ENCODE data around the gene RNASEH2A.

The RNASEH2A gene

GRCh38 chr19:12783291-12783848 lies 23.0 kb upstream of the RNASEH2A start:
- peaks cover 11% of the 10 kb centered on the region for H3K79me2 ChIP-seq (ENCODE audit: control insufficient read depth, insufficient read depth, low read length, poor library complexity)
- peak overlapping the region; percentile 97 for H2BK5ac ChIP-seq (ENCODE audit: low read depth, low read length, poor library complexity)
- no peaks in the 10 kb centered on the region for H3K27me3 ChIP-seq (ENCODE audit: insufficient read depth, low read length)
- peak in 1 of 2 donors; percentile 24 for DNase-seq
- peak overlapping the region; percentile 75 for H3K4me2 ChIP-seq (ENCODE audit: low read length)
- H4K12ac ChIP-seq (ENCODE audit: low read depth, low read length): peak overlapping the region; percentile 28
- H2BK120ac ChIP-seq (ENCODE audit: insufficient read depth, low read length, poor library complexity): peak overlapping the region; percentile 98
- H3K79me1 ChIP-seq (ENCODE audit: low read length): peaks cover 58% of the 10 kb centered on the region
- no CpG with 5 or more reads among the region's 16 CpGs for WGBS (ENCODE audit: extremely low coverage, insufficient coverage, insufficient read length)
- peak overlapping the region; percentile 96 for H3K27ac ChIP-seq (ENCODE audit: low read depth, low read length)
- peak overlapping the region; percentile 100 for H4K91ac ChIP-seq (ENCODE audit: low read depth, low read length)
- H3K9ac ChIP-seq (ENCODE audit: low read length): peak overlapping the region; percentile 11
- H2BK12ac ChIP-seq (ENCODE audit: low read length): peak overlapping the region; percentile 88
- H3K18ac ChIP-seq (ENCODE audit: low read length): peak overlapping the region; percentile 93
- H3K4me1 ChIP-seq (ENCODE audit: control insufficient read depth in 1 of 2, insufficient read depth in 2 of 2, low read length in 2 of 2): peaks cover 47 to 55% of the 10 kb centered on the region in 2 experiments
- H3K14ac ChIP-seq (ENCODE audit: low read length): peak overlapping the region; percentile 96
- peak overlapping the region; percentile 80 for H2AFZ ChIP-seq (ENCODE audit: insufficient read depth, low read length, poor library complexity)
- peak overlapping the region; percentile 92 for H2AK5ac ChIP-seq (ENCODE audit: low read length)
- H3K23ac ChIP-seq (ENCODE audit: low read length): no peak overlapping the region
- peak overlapping the region; percentile 91 for H4K8ac ChIP-seq (ENCODE audit: low read depth, low read length)
- H3K4ac ChIP-seq (ENCODE audit: low read depth, low read length): peak overlapping the region; percentile 89
- H3K36me3 ChIP-seq (ENCODE audit: control insufficient read depth in 1 of 2, insufficient read depth in 2 of 2, low read length in 2 of 2): no peaks in the 10 kb centered on the region
- no peak overlapping the region for H3K4me3 ChIP-seq (ENCODE audit: low read depth, low read length)
- H3K9me3 ChIP-seq (ENCODE audit: insufficient read depth, low read depth, low read length): no peaks in the 10 kb centered on the region

GRCh38 chr19:12783849-12784393 lies 22.5 kb upstream of the RNASEH2A start:
- H3K14ac ChIP-seq (ENCODE audit: low read length): peak overlapping the region; percentile 96
- peaks cover 58% of the 10 kb centered on the region for H3K79me1 ChIP-seq (ENCODE audit: low read length)
- peaks cover 12% of the 10 kb centered on the region for H3K79me2 ChIP-seq (ENCODE audit: control insufficient read depth, insufficient read depth, low read length, poor library complexity)
- H3K4me3 ChIP-seq (ENCODE audit: low read depth, low read length): no peak overlapping the region
- no peak for DNase-seq
- H3K18ac ChIP-seq (ENCODE audit: low read length): peak overlapping the region; percentile 83
- no peaks in the 10 kb centered on the region for H3K27me3 ChIP-seq (ENCODE audit: insufficient read depth, low read length)
- peak overlapping the region; percentile 96 for H3K27ac ChIP-seq (ENCODE audit: low read depth, low read length)
- H2AK5ac ChIP-seq (ENCODE audit: low read length): peak overlapping the region; percentile 92
- peak overlapping the region; percentile 88 for H2BK12ac ChIP-seq (ENCODE audit: low read length)
- H4K8ac ChIP-seq (ENCODE audit: low read depth, low read length): peak overlapping the region; percentile 70
- H2BK5ac ChIP-seq (ENCODE audit: low read depth, low read length, poor library complexity): peak overlapping the region; percentile 97
- H4K91ac ChIP-seq (ENCODE audit: low read depth, low read length): peak overlapping the region; percentile 100
- no CpG with 5 or more reads among the region's 19 CpGs for WGBS (ENCODE audit: extremely low coverage, insufficient coverage, insufficient read length)
- peak overlapping the region; percentile 11 for H3K9ac ChIP-seq (ENCODE audit: low read length)
- peak overlapping the region; percentile 28 for H4K12ac ChIP-seq (ENCODE audit: low read depth, low read length)
- no peak overlapping the region for H3K23ac ChIP-seq (ENCODE audit: low read length)
- peak overlapping the region; percentile 89 for H3K4ac ChIP-seq (ENCODE audit: low read depth, low read length)
- peak overlapping the region; percentile 57 for H2AFZ ChIP-seq (ENCODE audit: insufficient read depth, low read length, poor library complexity)
- H3K36me3 ChIP-seq (ENCODE audit: control insufficient read depth in 1 of 2, insufficient read depth in 2 of 2, low read length in 2 of 2): no peaks in the 10 kb centered on the region
- H3K4me1 ChIP-seq (ENCODE audit: control insufficient read depth in 1 of 2, insufficient read depth in 2 of 2, low read length in 2 of 2): peaks cover 47 to 55% of the 10 kb centered on the region in 2 experiments
- H3K9me3 ChIP-seq (ENCODE audit: insufficient read depth, low read depth, low read length): no peaks in the 10 kb centered on the region
- H3K4me2 ChIP-seq (ENCODE audit: low read length): peak overlapping the region; percentile 53
- peak overlapping the region; percentile 98 for H2BK120ac ChIP-seq (ENCODE audit: insufficient read depth, low read length, poor library complexity)

DNA sequence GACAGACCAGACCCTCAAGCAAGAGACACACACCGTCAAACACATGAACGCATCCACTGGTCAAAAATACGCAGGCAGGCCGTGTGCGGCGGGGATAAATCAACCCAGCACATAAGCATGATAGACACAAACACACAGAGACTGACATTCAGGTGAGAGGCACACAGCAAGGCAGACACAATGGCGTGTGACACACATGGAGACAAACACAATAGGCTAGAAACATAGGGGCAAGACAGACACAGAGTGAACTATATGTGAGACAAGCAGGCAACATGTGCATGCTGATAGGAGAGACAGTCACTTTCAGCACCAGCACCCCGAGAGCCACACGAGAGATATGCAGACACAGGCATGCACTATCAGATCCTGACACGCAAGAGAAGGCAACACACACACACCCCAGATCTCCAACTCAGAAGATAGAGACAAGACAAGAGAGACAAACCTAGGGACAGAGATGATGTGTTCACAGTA lies 22.0 kb upstream of the RNASEH2A start:
- Histone ChIP-seq H3K9ac (ENCODE audit: low read length) (no peak overlapping the region), H3K18ac (ENCODE audit: low read length) (peak overlapping the region; percentile 13), H4K91ac (ENCODE audit: low read depth, low read length) (peak overlapping the region; percentile 100), H3K9me3 (ENCODE audit: insufficient read depth, low read depth, low read length) (no peaks in the 10 kb centered on the region), H3K4me2 (ENCODE audit: low read length) (peak overlapping the region; percentile 8), H3K79me1 (ENCODE audit: low read length) (peaks cover 59% of the 10 kb centered on the region), H3K4me3 (ENCODE audit: low read depth, low read length) (no peak overlapping the region), H3K4ac (ENCODE audit: low read depth, low read length) (peak overlapping the region; percentile 53), H3K4me1 (ENCODE audit: control insufficient read depth in 1 of 2, insufficient read depth in 2 of 2, low read length in 2 of 2) (peaks cover 49 to 54% of the 10 kb centered on the region in 2 experiments), H2BK5ac (ENCODE audit: low read depth, low read length, poor library complexity) (peak overlapping the region; percentile 88), H3K27me3 (ENCODE audit: insufficient read depth, low read length) (no peaks in the 10 kb centered on the region), H2BK120ac (ENCODE audit: insufficient read depth, low read length, poor library complexity) (peak overlapping the region; percentile 79), H3K79me2 (ENCODE audit: control insufficient read depth, insufficient read depth, low read length, poor library complexity) (peaks cover 12% of the 10 kb centered on the region), H3K23ac (ENCODE audit: low read length) (no peak overlapping the region), H2BK12ac (ENCODE audit: low read length) (peak overlapping the region; percentile 84), H4K8ac (ENCODE audit: low read depth, low read length) (peak overlapping the region; percentile 3), H3K36me3 (ENCODE audit: control insufficient read depth in 1 of 2, insufficient read depth in 2 of 2, low read length in 2 of 2) (no peaks in the 10 kb centered on the region), H4K12ac (ENCODE audit: low read depth, low read length) (no peak overlapping the region), H2AFZ (ENCODE audit: insufficient read depth, low read length, poor library complexity) (peak overlapping the region; percentile 21), H3K27ac (ENCODE audit: low read depth, low read length) (peak overlapping the region; percentile 96), H2AK5ac (ENCODE audit: low read length) (peak overlapping the region; percentile 78), H3K14ac (ENCODE audit: low read length) (peak overlapping the region; percentile 18)
- DNase-seq: peak in 1 of 2 donors; percentile 37
- no CpG with 5 or more reads among the region's 10 CpGs for WGBS (ENCODE audit: extremely low coverage, insufficient coverage, insufficient read length)

DNA sequence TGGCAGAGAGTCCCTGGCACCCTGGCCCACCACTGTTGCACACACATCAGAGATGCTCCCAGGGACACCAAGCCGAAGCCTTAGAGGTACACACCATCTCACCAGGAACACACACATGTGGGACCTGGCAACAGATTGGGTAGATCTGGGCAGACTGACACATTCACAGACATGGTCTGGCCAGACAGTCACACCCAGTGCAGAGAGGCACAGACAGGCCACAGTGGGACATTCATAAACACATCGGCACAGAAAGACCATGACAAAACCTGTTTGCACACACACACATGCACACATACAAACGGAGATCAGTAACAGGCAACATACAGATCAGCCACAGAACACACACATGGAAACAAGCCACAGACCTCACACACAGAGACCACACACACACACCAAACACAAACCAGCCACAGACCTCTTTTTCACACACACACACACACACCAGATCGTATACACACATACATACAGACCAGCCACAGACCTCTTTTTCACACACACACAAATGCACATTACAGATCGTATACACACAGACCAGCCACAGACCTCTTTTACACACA lies 21.4 kb upstream of the RNASEH2A start:
- H3K36me3 ChIP-seq (ENCODE audit: control insufficient read depth in 1 of 2, insufficient read depth in 2 of 2, low read length in 2 of 2): no peaks in the 10 kb centered on the region
- peaks cover 62% of the 10 kb centered on the region for H3K79me1 ChIP-seq (ENCODE audit: low read length)
- peak overlapping the region; percentile 100 for H4K91ac ChIP-seq (ENCODE audit: low read depth, low read length)
- peaks cover 49 to 52% of the 10 kb centered on the region in 2 experiments for H3K4me1 ChIP-seq (ENCODE audit: control insufficient read depth in 1 of 2, insufficient read depth in 2 of 2, low read length in 2 of 2)
- no peak overlapping the region for H3K4me2 ChIP-seq (ENCODE audit: low read length)
- H2BK120ac ChIP-seq (ENCODE audit: insufficient read depth, low read length, poor library complexity): peak overlapping the region; percentile 79
- peak overlapping the region; percentile 18 for H3K14ac ChIP-seq (ENCODE audit: low read length)
- no peak overlapping the region for H4K12ac ChIP-seq (ENCODE audit: low read depth, low read length)
- no CpG with 5 or more reads among the region's 5 CpGs for WGBS (ENCODE audit: extremely low coverage, insufficient coverage, insufficient read length)
- peak in 1 of 2 donors; percentile 36 for DNase-seq
- H4K8ac ChIP-seq (ENCODE audit: low read depth, low read length): peak overlapping the region; percentile 3
- peak overlapping the region; percentile 78 for H2AK5ac ChIP-seq (ENCODE audit: low read length)
- H2AFZ ChIP-seq (ENCODE audit: insufficient read depth, low read length, poor library complexity): peak overlapping the region; percentile 21
- H3K4ac ChIP-seq (ENCODE audit: low read depth, low read length): peak overlapping the region; percentile 53
- peaks cover 12% of the 10 kb centered on the region for H3K79me2 ChIP-seq (ENCODE audit: control insufficient read depth, insufficient read depth, low read length, poor library complexity)
- H2BK5ac ChIP-seq (ENCODE audit: low read depth, low read length, poor library complexity): peak overlapping the region; percentile 88
- no peak overlapping the region for H3K9ac ChIP-seq (ENCODE audit: low read length)
- H3K23ac ChIP-seq (ENCODE audit: low read length): no peak overlapping the region
- H3K4me3 ChIP-seq (ENCODE audit: low read depth, low read length): no peak overlapping the region
- H3K27ac ChIP-seq (ENCODE audit: low read depth, low read length): peak overlapping the region; percentile 96
- no peaks in the 10 kb centered on the region for H3K27me3 ChIP-seq (ENCODE audit: insufficient read depth, low read length)
- H3K9me3 ChIP-seq (ENCODE audit: insufficient read depth, low read depth, low read length): no peaks in the 10 kb centered on the region
- peak overlapping the region; percentile 84 for H2BK12ac ChIP-seq (ENCODE audit: low read length)
- peak overlapping the region; percentile 13 for H3K18ac ChIP-seq (ENCODE audit: low read length)

All from trophoblast cell (in vitro differentiated cells and primary cell).